ENCODE results near the gene TFPI.

Gene TFPI

GRCh38 chr2:187461294-187462261 lies 92.7 kb downstream of the TFPI start:
- DNase-seq, result peak; percentile 96

DNA sequence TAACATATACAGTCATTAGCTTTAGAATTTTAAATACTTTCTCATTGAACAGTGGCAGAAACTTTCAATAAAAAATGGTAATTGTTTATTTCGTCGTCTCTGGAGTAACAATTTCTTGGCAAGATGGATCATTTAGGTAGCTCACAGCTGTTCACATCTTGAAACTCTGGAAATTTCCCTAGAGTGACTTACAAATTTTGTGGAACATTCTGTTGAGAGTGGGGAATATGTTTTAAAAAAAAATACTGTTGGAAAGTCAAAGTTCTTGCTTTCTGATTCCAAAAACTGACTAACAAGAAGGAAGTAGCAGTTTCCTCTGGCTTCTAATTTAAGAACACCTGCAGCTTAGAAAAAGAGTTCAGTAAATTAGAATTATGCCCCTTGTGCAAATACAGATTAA lies 95.0 kb downstream of the TFPI start:
- DNase-seq, result no peak

GRCh38 chr2:187453078-187453641 lies 101.1 kb downstream of the TFPI start:
- DNase-seq, result peak; percentile 54

DNA sequence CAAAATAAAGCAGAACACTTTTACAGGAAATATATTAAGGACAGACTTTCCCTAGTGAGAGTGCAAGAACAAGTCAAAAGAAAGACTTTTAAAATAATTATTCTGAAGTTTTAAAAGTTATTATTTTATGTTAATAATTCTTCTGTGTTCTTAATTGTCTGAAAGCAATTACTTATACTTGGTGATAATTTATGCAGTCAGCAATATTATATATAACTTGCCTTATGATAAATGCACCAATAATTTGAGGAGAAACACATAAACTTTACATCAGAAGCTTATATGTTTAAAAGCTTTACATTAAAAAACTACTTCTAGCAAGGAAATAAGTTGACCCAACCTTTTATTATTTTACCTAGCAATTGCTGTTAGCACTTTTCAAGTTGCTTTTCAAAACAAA lies 102.7 kb downstream of the TFPI start:
- no peak for DNase-seq

- no peak for DNase-seq
These were observed 106.9 kb downstream of the TFPI start for GRCh38 chr2:187447336-187447735.

DNA sequence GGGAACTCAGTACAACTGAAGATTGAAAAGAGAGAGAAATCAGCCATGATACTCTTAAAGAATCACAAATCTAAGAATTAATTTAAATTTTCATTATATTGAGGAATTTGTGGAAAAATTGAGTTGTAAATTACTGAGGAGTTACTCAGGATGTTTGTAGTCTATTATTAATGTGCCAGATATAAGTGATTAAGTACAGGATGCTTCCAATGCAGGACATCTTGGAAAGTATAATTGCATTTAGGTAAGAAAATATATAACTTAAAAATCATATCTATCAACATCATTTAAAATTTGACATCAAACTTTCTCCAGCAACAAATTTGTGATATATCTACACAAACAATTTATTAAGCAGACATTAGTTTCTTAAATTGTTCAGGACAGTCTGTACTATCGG lies 107.5 kb downstream of the TFPI start:
- no peak for DNase-seq

DNA sequence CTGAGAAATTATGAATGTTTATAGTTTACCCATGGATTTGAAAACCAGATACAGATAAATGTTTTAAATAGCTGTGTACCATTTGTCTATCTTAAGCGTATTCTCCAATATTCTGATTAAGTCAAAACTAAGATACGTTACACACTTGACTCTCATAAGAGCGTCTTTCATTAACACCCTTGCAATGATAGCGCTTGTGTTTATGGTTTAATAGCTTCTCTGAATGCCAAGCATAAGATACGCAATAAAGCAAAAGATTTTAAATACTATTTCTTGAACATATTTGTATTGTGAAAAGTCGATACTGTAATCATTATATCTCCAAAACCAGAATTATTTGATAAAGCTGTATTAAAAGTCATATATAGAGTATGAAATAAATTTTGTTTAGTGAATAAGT lies 109.2 kb downstream of the TFPI start:
- no peak for DNase-seq

DNA sequence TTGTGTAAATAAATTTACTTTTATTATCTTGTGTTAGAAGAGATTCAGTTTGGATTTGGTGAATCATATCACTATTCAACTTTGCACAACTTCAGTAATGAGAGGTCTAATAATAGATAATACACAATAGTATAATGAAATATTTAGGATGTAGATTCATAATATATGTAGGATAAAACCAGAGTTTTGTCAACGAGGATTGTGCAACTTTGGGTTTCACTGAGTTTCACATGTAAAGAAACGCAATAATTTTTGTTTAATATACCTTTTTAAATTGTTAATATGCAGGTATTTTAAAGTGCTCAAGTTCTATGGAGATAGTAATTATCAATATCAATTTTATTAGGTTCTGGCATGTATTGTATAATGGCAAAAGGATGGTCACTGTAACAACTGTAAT lies 111.5 kb downstream of the TFPI start:
- no peak for DNase-seq

- no peak for DNase-seq
These were observed 111.9 kb downstream of the TFPI start for GRCh38 chr2:187442378-187442777.

DNA sequence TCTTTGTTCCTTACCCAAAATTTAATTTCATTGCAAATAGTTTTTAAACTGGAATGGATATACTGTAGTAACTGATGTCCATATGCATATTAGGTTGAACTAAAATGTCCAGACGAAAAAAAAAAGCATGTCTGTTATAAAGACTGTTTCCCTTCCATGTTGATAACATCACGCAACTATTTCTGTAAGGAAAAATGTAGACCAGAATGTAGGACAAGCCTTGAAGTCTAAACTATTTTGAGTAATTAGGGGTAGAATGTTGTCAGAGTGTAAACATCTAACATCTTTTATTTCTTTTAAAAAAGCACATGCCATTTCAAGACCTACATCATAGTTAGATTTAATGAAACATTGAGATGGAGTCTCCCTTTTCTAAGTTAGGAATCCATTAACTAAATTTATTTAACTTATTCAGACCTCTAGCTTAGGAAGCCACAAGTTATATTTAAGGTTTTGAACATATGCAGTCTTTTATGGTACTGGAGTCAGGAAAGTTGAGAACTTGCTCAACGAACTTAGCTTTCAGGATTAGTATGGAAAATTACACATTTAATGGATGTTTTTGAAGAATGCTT lies 114.0 kb downstream of the TFPI start:
- DNase-seq, result no peak

DNA sequence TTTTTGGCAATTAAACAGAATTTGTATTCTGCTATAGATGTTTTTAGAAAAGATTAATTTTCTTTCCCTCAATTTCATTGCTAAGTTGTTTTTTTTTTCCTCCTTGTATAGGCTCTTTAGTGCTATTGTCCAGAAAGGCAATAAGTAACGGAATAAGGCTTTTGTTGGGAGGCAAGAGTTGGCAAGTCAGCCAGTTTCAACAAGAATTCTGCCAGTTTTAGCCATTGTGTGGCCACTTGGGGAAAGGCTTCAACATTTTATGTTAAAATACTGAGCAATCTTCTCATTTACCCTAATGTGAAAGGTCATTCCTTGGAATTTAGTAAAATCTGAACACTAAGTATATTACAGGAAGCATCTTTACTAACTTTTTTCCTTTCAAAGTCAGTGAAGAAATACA lies 115.8 kb downstream of the TFPI start:
- no peak for DNase-seq

DNA sequence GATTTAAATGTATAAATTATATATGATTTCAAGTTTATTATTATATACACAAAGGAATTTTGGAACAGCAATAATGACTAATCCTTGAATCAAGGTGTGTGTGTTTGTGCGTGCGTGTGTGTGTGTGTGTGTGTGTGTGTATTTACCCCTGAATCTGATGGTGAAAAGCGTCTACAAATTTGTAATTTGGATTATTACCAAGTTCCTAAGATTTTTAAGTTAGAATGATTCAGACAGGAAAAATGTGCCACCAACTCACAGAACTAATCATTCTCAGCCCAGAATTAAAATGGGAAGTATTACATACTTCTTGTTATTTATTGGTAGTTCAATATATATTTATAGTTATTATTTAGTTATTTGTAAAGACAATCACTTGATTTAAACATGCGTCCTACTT lies 118.5 kb downstream of the TFPI start:
- DNase-seq, result no peak

DNA sequence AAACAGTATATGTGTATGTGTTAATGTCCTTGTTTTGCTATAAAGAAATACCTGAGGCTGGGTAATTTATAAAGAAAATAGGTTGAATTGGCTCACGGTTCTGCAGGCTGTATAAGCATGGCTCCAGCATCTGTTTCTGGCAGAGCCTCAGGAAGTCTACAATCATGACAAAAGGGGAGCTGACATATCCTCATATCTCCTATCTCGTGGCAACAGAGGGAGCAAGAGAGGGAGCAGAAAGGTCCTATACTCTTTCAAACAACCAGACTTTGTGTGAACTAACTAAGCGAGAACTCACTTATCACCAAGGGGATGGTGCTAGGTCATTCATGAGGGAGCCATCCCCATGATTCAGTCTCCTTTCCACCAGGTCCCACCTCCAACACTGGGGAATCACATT lies 119.2 kb downstream of the TFPI start:
- DNase-seq, result no peak

GRCh38 chr2:187434342-187434785 lies 119.9 kb downstream of the TFPI start:
- DNase-seq, result no peak

DNA sequence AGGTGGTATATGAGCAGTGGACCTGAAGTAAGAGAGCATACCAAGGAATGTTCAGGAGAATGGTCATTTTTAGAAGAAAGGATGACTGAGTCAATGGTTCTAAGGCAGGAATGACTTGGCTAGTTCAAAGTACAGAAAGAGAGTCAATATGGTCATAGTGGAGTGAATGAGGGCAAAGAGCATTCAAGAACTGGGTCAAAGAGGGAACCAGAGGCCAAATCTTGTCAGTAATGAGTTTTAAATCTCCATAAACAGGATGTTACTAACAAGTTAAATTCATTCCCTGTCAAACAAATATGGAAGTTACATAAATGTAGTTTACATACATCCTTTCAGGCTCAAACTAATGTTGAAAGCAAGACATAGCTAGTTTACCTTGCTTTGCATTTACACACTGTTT lies 122.3 kb downstream of the TFPI start:
- no peak for DNase-seq

DNA sequence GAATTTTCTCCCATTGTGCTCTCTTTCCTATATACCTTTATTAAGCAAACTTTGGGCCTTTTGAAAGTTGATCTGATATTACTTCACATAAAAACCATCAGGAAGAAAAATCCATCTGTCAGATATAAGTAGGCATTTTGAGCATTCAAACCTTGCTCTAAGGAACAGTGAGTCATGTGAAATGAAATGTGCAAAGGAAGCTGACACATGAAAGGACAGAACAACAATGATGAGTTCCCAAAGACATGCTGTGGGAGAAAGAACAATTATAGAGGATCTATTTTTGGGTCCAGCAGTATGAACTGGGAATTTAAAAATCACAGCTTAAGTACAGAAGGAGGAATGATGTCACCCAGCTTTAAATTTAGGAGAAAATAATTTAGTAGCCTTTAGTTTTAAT lies 124.2 kb downstream of the TFPI start:
- no peak for DNase-seq

- DNase-seq, result no peak
These were observed 130.1 kb downstream of the TFPI start for GRCh38 chr2:187424146-187424545.

DNA sequence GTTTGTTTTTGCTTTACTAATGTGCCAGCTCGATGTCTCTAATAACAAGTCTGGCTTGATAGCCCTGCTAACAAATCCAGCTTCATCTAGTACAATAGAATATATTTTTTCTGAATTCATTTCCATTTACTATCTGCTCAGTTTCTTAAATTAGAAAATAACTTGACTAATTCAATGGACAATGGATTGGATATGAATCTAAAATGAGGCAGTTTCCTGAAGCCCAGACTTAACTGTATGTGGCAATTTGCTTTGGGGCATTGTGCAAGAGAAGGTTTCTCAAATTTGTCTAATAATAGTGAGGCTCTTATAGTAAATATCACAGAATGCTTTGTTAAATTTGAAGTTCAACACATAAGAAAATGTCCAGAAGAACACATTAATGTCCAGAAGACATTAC lies 132.0 kb downstream of the TFPI start:
- no peak for DNase-seq

DNA sequence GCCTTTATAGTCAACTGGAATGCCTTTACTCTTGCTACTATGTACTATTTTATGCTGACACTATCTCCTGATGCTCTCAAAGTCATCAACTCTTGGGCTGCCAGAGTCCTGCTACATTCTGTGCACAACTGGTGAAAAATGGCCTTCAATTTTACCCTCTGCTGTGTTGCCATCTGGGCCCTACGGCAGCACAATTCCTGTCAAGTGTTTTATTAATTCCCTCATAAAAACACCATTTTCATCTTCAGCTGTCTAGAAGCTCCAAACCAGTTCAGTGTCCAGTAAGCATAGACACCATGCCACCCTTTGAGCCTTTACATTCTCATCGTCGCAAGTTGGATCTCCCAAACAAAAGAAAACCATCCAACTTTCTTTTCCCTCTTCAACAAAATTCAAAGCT lies 132.7 kb downstream of the TFPI start:
- no peak for DNase-seq

- no peak for DNase-seq
These were observed 134.4 kb downstream of the TFPI start for GRCh38 chr2:187419808-187420207.

GRCh38 chr2:187415449-187415848 lies 138.8 kb downstream of the TFPI start:
- DNase-seq, result no peak

Measured in NCI-H1694 (cell line).